ENCODE results near the gene EMC9. TPM values are rescaled to one million over a fixed set of nuclear protein-coding genes. Genes with fewer than 3 reads are reported as not detected.
A peak's percentile ranks its signal among the peaks of the same experiment; 100 is the strongest.

Gene EMC9
- total RNA-seq, 3 donors from 2014 or later (not counting 1 experiment from before 2014, with no cell fraction given) = 9.3 to 12.3 (median 12.0) TPM

GRCh38 chr14:24178399-24179178 lies 37.2 kb upstream of the EMC9 start:
- H3K27ac ChIP-seq (ENCODE audit: low read length) = no peak overlapping the region
- no peak overlapping the region for H3K4me3 Mint-ChIP-seq
- peaks cover 0 to 2% of the 10 kb centered on the region in 2 donors for H3K4me1 Mint-ChIP-seq
- no peaks in the 10 kb centered on the region for H3K9me3 Mint-ChIP-seq
- DNase-seq = no peak
- H3K27me3 Mint-ChIP-seq (ENCODE audit: low read depth in 2 of 2) = no peaks in the 10 kb centered on the region
- H3K27ac Mint-ChIP-seq = peak overlapping the region in 1 of 2 donors; percentile 21
- ATAC-seq = no peak
- H3K36me3 ChIP-seq (ENCODE audit: control insufficient read depth, insufficient read depth, low read length) = peaks cover 52% of the 10 kb centered on the region
- 81% methylated on average over 9 of the region's 12 CpGs for WGBS (ENCODE audit: insufficient coverage)
- TF ChIP-seq CTCF (IDR thresholded peaks at IDR 0.05) = no peak
- no peak overlapping the region for H3K4me3 ChIP-seq (ENCODE audit: low read length)
- no peaks in the 10 kb centered on the region for H3K27me3 ChIP-seq (ENCODE audit: control insufficient read depth, insufficient read depth, low read length)
- no peaks in the 10 kb centered on the region for H3K9me3 ChIP-seq (ENCODE audit: control insufficient read depth, insufficient read depth, low read length)
- intact Hi-C loops (cut with micrococcal nuclease) = no loop called here
- peaks cover 6% of the 10 kb centered on the region for H3K36me3 Mint-ChIP-seq
- no peaks in the 10 kb centered on the region for H3K4me1 ChIP-seq (ENCODE audit: control insufficient read depth, insufficient read depth, low read length)

- Mint-ChIP-seq H3K36me3 (peaks cover 6% of the 10 kb centered on the region), H3K9me3 (no peaks in the 10 kb centered on the region), H3K27ac (no peak overlapping the region), H3K4me3 (no peak overlapping the region), H3K27me3 (ENCODE audit: low read depth in 2 of 2) (no peaks in the 10 kb centered on the region), H3K4me1 (peaks cover 0 to 9% of the 10 kb centered on the region in 2 donors)
- peaks cover 3% of the 10 kb centered on the region for H3K4me1 ChIP-seq (ENCODE audit: control insufficient read depth, insufficient read depth, low read length)
- no peaks in the 10 kb centered on the region for H3K27me3 ChIP-seq (ENCODE audit: control insufficient read depth, insufficient read depth, low read length)
- WGBS (ENCODE audit: insufficient coverage) = over 99% methylated on average over 14 of the region's 14 CpGs
- no peak overlapping the region for H3K27ac ChIP-seq (ENCODE audit: low read length)
- peaks cover 45% of the 10 kb centered on the region for H3K36me3 ChIP-seq (ENCODE audit: control insufficient read depth, insufficient read depth, low read length)
- DNase-seq = no peak
- H3K9me3 ChIP-seq (ENCODE audit: control insufficient read depth, insufficient read depth, low read length) = no peaks in the 10 kb centered on the region
- ATAC-seq = no peak
- H3K4me3 ChIP-seq (ENCODE audit: low read length) = no peak overlapping the region
- TF ChIP-seq CTCF (IDR thresholded peaks at IDR 0.05) = no peak
- intact Hi-C loops (cut with micrococcal nuclease) = no loop called here
These were observed 36.5 kb upstream of the EMC9 start for GRCh38 chr14:24177891-24178290.

GRCh38 chr14:24177041-24177825 lies 35.8 kb upstream of the EMC9 start:
- H3K27ac Mint-ChIP-seq = no peak overlapping the region
- 98% methylated on average over 7 of the region's 12 CpGs for WGBS (ENCODE audit: insufficient coverage)
- DNase-seq = no peak
- peaks cover 0 to 10% of the 10 kb centered on the region in 2 donors for H3K4me1 Mint-ChIP-seq
- Histone ChIP-seq H3K4me3 (ENCODE audit: low read length) (no peak overlapping the region), H3K27me3 (ENCODE audit: control insufficient read depth, insufficient read depth, low read length) (no peaks in the 10 kb centered on the region), H3K4me1 (ENCODE audit: control insufficient read depth, insufficient read depth, low read length) (peaks cover 10% of the 10 kb centered on the region), H3K9me3 (ENCODE audit: control insufficient read depth, insufficient read depth, low read length) (no peaks in the 10 kb centered on the region), H3K27ac (ENCODE audit: low read length) (no peak overlapping the region), H3K36me3 (ENCODE audit: control insufficient read depth, insufficient read depth, low read length) (peaks cover 41% of the 10 kb centered on the region)
- H3K9me3 Mint-ChIP-seq = no peaks in the 10 kb centered on the region
- no peak for ATAC-seq
- H3K4me3 Mint-ChIP-seq = no peak overlapping the region
- no peak for TF ChIP-seq CTCF (IDR thresholded peaks at IDR 0.05)
- peaks cover 6% of the 10 kb centered on the region for H3K36me3 Mint-ChIP-seq
- intact Hi-C loops (cut with micrococcal nuclease) = no loop called here
- H3K27me3 Mint-ChIP-seq (ENCODE audit: low read depth in 2 of 2) = no peaks in the 10 kb centered on the region
